Activated CD8-positive, alpha-beta memory T cell treated with anti-CD3 and anti-CD28 coated beads for 1 hour (primary cell): ENCODE results near the gene NHERF2.
"Not testable (repeated sequence)": the region's sequence is repeated elsewhere in the genome, so short reads cannot be mapped to it uniquely, and the experiment has no call there.

Experiments
- DNase-seq, 2 donors: peaks; one replicate each; pipeline ENCODE4 v3.0.0-alpha.2; 2020; ENCODE audit warnings: low read depth in 1 of 2; ENCODE audit errors: extremely low read depth in 1 of 2

Gene NHERF2

GRCh38 chr16:2025251-2025650, 1.5 kb upstream of the NHERF2 start:
- DNase-seq = no peak

GRCh38 chr16:2025878-2026460, 733 bp upstream of the NHERF2 start:
- no peak for DNase-seq

- DNase-seq = no peak
These were observed 615 bp downstream of the NHERF2 start for GRCh38 chr16:2027024-2028010.

GRCh38 chr16:2028146-2028545, 1.4 kb downstream of the NHERF2 start:
- no peak for DNase-seq

- DNase-seq = no peak
These were observed 2.0 kb downstream of the NHERF2 start for GRCh38 chr16:2028620-2029220.

- DNase-seq = no peak
These were observed 2.6 kb downstream of the NHERF2 start for GRCh38 chr16:2029350-2029749.

GRCh38 chr16:2030036-2030435, 3.3 kb downstream of the NHERF2 start:
- DNase-seq = no peak

- DNase-seq = no peak
These were observed 4.4 kb downstream of the NHERF2 start for GRCh38 chr16:2031081-2031577.

GRCh38 chr16:2032285-2033056, 5.8 kb downstream of the NHERF2 start:
- no peak for DNase-seq

GRCh38 chr16:2033057-2033908, 6.6 kb downstream of the NHERF2 start:
- DNase-seq = no peak

- not testable (repeated sequence) for DNase-seq
These were observed 7.4 kb downstream of the NHERF2 start for GRCh38 chr16:2033909-2034695.

GRCh38 chr16:2034696-2035430, 8.2 kb downstream of the NHERF2 start:
- DNase-seq = no peak

GRCh38 chr16:2035431-2036199, 8.9 kb downstream of the NHERF2 start:
- no peak for DNase-seq

GRCh38 chr16:2036200-2036966, 9.7 kb downstream of the NHERF2 start:
- DNase-seq = no peak

- no peak for DNase-seq
These were observed 10.4 kb downstream of the NHERF2 start for GRCh38 chr16:2037115-2037514.

- DNase-seq = no peak
These were observed 11.1 kb downstream of the NHERF2 start for GRCh38 chr16:2037647-2038381.
